DMS53 treated with DMSO at 0.1 percent for 48 hours (cell line): ENCODE results near the gene LAMB1.
A peak's percentile ranks its signal among the peaks of the same experiment; 100 is the strongest.

Experiments
- DNase-seq: peaks from one replicate; lab custom pipeline; 2025; ENCODE audit not compliant: unreplicated experiment; lab: John Stamatoyannopoulos, UW

LAMB1 gene

GRCh38 chr7:107884066-107884818 lies 118.7 kb downstream of the LAMB1 start:
- no peak for DNase-seq

- no peak for DNase-seq
Observed at GRCh38 chr7:107882766-107883165, 120.2 kb downstream of the LAMB1 start.

- DNase-seq = peak; percentile 82
Observed at GRCh38 chr7:107879400-107880035, 123.4 kb downstream of the LAMB1 start.

- DNase-seq = no peak
Observed at GRCh38 chr7:107878636-107879035, 124.3 kb downstream of the LAMB1 start.

- DNase-seq = no peak
Observed at GRCh38 chr7:107877731-107878382, 125.1 kb downstream of the LAMB1 start.

- no peak for DNase-seq
Observed at GRCh38 chr7:107876916-107877315, 126.0 kb downstream of the LAMB1 start.

- DNase-seq = peak; percentile 72
Observed at GRCh38 chr7:107874605-107875446, 128.1 kb downstream of the LAMB1 start.

GRCh38 chr7:107874111-107874510 lies 128.8 kb downstream of the LAMB1 start:
- no peak for DNase-seq
